ENCODE results near the gene OSCAR. TPM values are rescaled to one million over a fixed set of nuclear protein-coding genes. Genes with fewer than 3 reads are reported as not detected.

The OSCAR gene
- total and polyA plus RNA-seq, 12 donors: 0.22 to 5.3 (median 0.40) TPM; not detected in 1

GRCh38 chr19:54114340-54115108, 13.9 kb upstream of the OSCAR start:
- no peak for TF ChIP-seq CTCF (IDR thresholded peaks at IDR 0.05)
- Histone ChIP-seq H3K27ac (peak overlapping the region in 9 of 10 donors; percentile 83 to 96 (median 93)), H3K36me3 (peaks cover 0 to 48% (median 24%) of the 10 kb centered on the region in 9 donors), H3K27me3 (no peaks in the 10 kb centered on the region), H3K9me3 (no peaks in the 10 kb centered on the region), H3K4me3 (peak overlapping the region; percentile 62 to 95 (median 74)), H3K4me1 (peaks cover 10 to 30% (median 26%) of the 10 kb centered on the region in 9 donors)
- WGBS, 2 donors: 15 to 21% methylated on average over 28 of the region's 28 CpGs
- ATAC-seq (peak; percentile 25 to 64 (median 50)), DNase-seq (peak; percentile 34 to 54)
- intact Hi-C loops (cut with DNase I): loop anchor here in 3 of 10 donors (1.0 to 10.0 kb wide), 4 partner anchors 12 to 250 kb away; partner anchors contain the start of genes CNOT3 (in 2 of the 3), NDUFA3 (in 2 of the 3) and MYADM (in 1 of the 3)

GRCh38 chr19:54109651-54110050, 9.0 kb upstream of the OSCAR start:
- intact Hi-C loops (cut with DNase I): loop anchor here in 4 of 10 donors (10.0 kb wide), 4 partner anchors 135 to 945 kb away; partner anchors contain the start of gene MYADM (in 1 of the 4)
- H3K27ac ChIP-seq: no peak overlapping the region
- no peaks in the 10 kb centered on the region for H3K9me3 ChIP-seq
- 67 to 79% methylated on average over 6 of the region's 6 CpGs for WGBS, 2 donors
- DNase-seq (no peak), ATAC-seq (peak in 3 of 8 donors; percentile 4 to 30 (median 29))
- H3K4me1 ChIP-seq: peaks cover 0 to 13% (median 10%) of the 10 kb centered on the region in 9 donors
- peaks cover 0 to 77% (median 38%) of the 10 kb centered on the region in 9 donors for H3K36me3 ChIP-seq
- no peak for TF ChIP-seq CTCF (IDR thresholded peaks at IDR 0.05)
- H3K27me3 ChIP-seq: no peaks in the 10 kb centered on the region
- H3K4me3 ChIP-seq: no peak overlapping the region

GRCh38 chr19:54108496-54108895, 7.9 kb upstream of the OSCAR start:
- WGBS, 2 donors: 69 to 76% methylated on average over 7 of the region's 7 CpGs
- H3K27me3 ChIP-seq: no peaks in the 10 kb centered on the region
- H3K4me1 ChIP-seq: peaks cover 0 to 13% (median 7%) of the 10 kb centered on the region in 9 donors
- H3K4me3 ChIP-seq: no peak overlapping the region
- intact Hi-C loops (cut with DNase I): loop anchor here in 3 of 10 donors (10.0 kb wide), 3 partner anchors 134 to 946 kb away; no protein-coding TSS in a partner anchor
- H3K27ac ChIP-seq: no peak overlapping the region
- no peak for TF ChIP-seq CTCF (IDR thresholded peaks at IDR 0.05)
- DNase-seq: no peak
- H3K36me3 ChIP-seq: peaks cover 0 to 77% (median 38%) of the 10 kb centered on the region in 9 donors
- ATAC-seq: no peak
- H3K9me3 ChIP-seq: no peaks in the 10 kb centered on the region

- intact Hi-C loops (cut with DNase I): loop anchor here in 3 of 10 donors (10.0 kb wide), 3 partner anchors 133 to 947 kb away; no protein-coding TSS in a partner anchor
- H3K4me3 ChIP-seq: no peak overlapping the region
- H3K4me1 ChIP-seq: peaks cover 0 to 18% (median 10%) of the 10 kb centered on the region in 9 donors
- no peaks in the 10 kb centered on the region for H3K27me3 ChIP-seq
- DNase-seq (no peak), ATAC-seq (no peak)
- no peaks in the 10 kb centered on the region for H3K9me3 ChIP-seq
- H3K36me3 ChIP-seq: peaks cover 0 to 77% (median 38%) of the 10 kb centered on the region in 9 donors
- no peak overlapping the region for H3K27ac ChIP-seq
- WGBS, 2 donors: 75 to 80% methylated on average over 21 of the region's 21 CpGs
- no peak for TF ChIP-seq CTCF (IDR thresholded peaks at IDR 0.05)
Observed at GRCh38 chr19:54107876-54108490, 7.4 kb upstream of the OSCAR start.

Data from heart right ventricle (tissue), 16 donors.